A673 (cell line): ENCODE data around the gene DAPK1.

Source experiments
- EZH2 ChIP-seq: fragments of 200-600 bp; sonication (generic); IDR thresholded peaks from 2 replicates; pipeline ENCODE4 v1.6.1; 2017; ENCODE audit warnings: borderline replicate concordance, low read depth, mild to moderate bottlenecking, mixed read lengths, antibody characterized with exemption, low read length; ENCODE audit not compliant: poor library complexity, severe bottlenecking
- TF ChIP-seq, protein P1 (sequence below): fragments of 300-800, 200-600 bp; sonication (generic); conservative IDR thresholded peaks from 2 replicates; pipeline ENCODE4 v1.5.1; 2017; ENCODE audit warnings: low read depth, mild to moderate bottlenecking, antibody characterized with exemption, low read length, moderate library complexity, mixed read lengths

DNA sequence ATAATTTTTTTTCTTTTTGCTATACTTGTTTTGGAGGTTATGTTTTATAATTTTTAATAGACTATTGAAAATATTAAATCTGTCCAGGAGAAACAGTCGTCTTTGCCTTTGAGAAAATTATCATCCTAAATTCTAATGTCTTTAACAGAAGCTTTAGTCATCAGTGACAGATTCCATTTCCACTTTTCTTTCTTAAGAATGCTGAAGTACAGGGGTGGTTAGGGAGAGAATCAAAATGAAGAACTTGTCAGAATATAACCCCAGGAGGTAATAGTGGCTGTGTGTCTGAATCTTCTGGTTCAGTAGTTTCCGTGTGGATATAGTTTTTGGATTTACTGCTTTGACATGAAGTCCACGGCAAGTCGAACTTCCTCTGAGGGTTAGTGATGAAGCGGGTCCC is 111.8 kb downstream of the DAPK1 start:
- TF ChIP-seq, protein P1, sequence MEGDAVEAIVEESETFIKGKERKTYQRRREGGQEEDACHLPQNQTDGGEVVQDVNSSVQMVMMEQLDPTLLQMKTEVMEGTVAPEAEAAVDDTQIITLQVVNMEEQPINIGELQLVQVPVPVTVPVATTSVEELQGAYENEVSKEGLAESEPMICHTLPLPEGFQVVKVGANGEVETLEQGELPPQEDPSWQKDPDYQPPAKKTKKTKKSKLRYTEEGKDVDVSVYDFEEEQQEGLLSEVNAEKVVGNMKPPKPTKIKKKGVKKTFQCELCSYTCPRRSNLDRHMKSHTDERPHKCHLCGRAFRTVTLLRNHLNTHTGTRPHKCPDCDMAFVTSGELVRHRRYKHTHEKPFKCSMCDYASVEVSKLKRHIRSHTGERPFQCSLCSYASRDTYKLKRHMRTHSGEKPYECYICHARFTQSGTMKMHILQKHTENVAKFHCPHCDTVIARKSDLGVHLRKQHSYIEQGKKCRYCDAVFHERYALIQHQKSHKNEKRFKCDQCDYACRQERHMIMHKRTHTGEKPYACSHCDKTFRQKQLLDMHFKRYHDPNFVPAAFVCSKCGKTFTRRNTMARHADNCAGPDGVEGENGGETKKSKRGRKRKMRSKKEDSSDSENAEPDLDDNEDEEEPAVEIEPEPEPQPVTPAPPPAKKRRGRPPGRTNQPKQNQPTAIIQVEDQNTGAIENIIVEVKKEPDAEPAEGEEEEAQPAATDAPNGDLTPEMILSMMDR: no peak
- TF ChIP-seq EZH2: no peak
